Natural killer cell (primary cell): Measurements from ENCODE around the gene CACNA1C. TPM values are rescaled to one million over a fixed set of nuclear protein-coding genes. Genes with fewer than 3 reads are reported as not detected.

ENCODE experiments used
- ATAC-seq, 3 donors: fragments of 150-1000 bp in 2 of 3; fragments of 200-7000 bp in 1 of 3; cut with Tn5 transposase; 1 replicate in 1 of 3; 2 replicates in 2 of 3; pipeline ENCODE4 v1.10.0; 2021; ENCODE audit warnings: mild to moderate bottlenecking in 2 of 3, moderate library complexity in 2 of 3
- DNase-seq, 2 donors: peaks; one replicate each; pipeline versions ENCODE4 v3.0.0 to v3.0.0-alpha.2; 2013 to 2021; ENCODE audit warnings: mixed read lengths in 1 of 2
- H3K27ac ChIP-seq: one replicate; pipeline ENCODE4 v1.5.1; 2013; ENCODE audit warnings: mild to moderate bottlenecking, low read length
- H3K27me3 ChIP-seq: one replicate; pipeline ENCODE4 v1.6.1; 2013; ENCODE audit warnings: low read length; ENCODE audit not compliant: control insufficient read depth, insufficient read depth
- H3K36me3 ChIP-seq: one replicate; pipeline ENCODE4 v1.6.1; 2013; ENCODE audit warnings: low read length; ENCODE audit not compliant: control insufficient read depth, insufficient read depth
- H3K4me1 ChIP-seq: one replicate; pipeline ENCODE4 v1.6.1; 2013; ENCODE audit warnings: low read length; ENCODE audit not compliant: control insufficient read depth, insufficient read depth
- H3K4me3 ChIP-seq: one replicate; pipeline ENCODE4 v1.5.1; 2013; ENCODE audit warnings: low read length
- H3K9me3 ChIP-seq: one replicate; pipeline ENCODE4 v1.6.1; 2013; ENCODE audit warnings: low read length; ENCODE audit not compliant: control insufficient read depth, insufficient read depth
- H3K27ac Mint-ChIP-seq, 2 donors: one replicate each; pipeline ENCODE4 v1.8.0; 2022; ENCODE audit warnings: mild to moderate bottlenecking in 2 of 2, mixed read lengths in 2 of 2, moderate library complexity in 1 of 2
- H3K27me3 Mint-ChIP-seq, 2 donors: one replicate each; pipeline ENCODE4 v1.8.0; 2022; ENCODE audit warnings: low read depth in 2 of 2, mixed read lengths in 2 of 2
- H3K36me3 Mint-ChIP-seq: one replicate; pipeline ENCODE4 v1.8.0; 2022; ENCODE audit warnings: mixed read lengths
- H3K4me1 Mint-ChIP-seq, 2 donors: one replicate each; pipeline ENCODE4 v1.8.0; 2022; ENCODE audit warnings: mixed read lengths in 2 of 2
- H3K4me3 Mint-ChIP-seq: one replicate; pipeline ENCODE4 v1.8.0; 2022; ENCODE audit warnings: mild to moderate bottlenecking, moderate library complexity, mixed read lengths
- H3K9me3 Mint-ChIP-seq, 2 donors: one replicate each; pipeline ENCODE4 v1.8.0; 2022; ENCODE audit warnings: mixed read lengths in 2 of 2
- WGBS: methylation state at CpG from one replicate; pipeline ENCODE4 v1.1.7; 2013; ENCODE audit warnings: missing lambda C conversion rate; ENCODE audit not compliant: insufficient coverage; 5-methylcytosine and 5-hydroxymethylcytosine counted together
- intact Hi-C: fragments of 100-400 bp; cut with micrococcal nuclease; formaldehyde crosslinking; loops from one replicate; pipeline ENCODE4 v1.14.2; 2022
- total RNA-seq, 4 donors: library from RNA; stranded (reverse); fragments of 120-200 nt in 1 of 4; gene quantifications; one replicate each; pipeline versions ENCODE4 v1.2.3 to v1.2.4, GENCODE V29; 2013 to 2022
- TF ChIP-seq, protein P1 (sequence below): fragments of 200-600 bp; IDR thresholded peaks from one replicate; pipeline ENCODE4 v1.8.0; 2022; ENCODE audit warnings: antibody characterized with exemption

The CACNA1C gene
- total RNA-seq, 3 donors from 2014 or later (not counting 1 experiment from before 2014, with no cell fraction given): 0.07 to 0.35 (median 0.08) TPM

DNA sequence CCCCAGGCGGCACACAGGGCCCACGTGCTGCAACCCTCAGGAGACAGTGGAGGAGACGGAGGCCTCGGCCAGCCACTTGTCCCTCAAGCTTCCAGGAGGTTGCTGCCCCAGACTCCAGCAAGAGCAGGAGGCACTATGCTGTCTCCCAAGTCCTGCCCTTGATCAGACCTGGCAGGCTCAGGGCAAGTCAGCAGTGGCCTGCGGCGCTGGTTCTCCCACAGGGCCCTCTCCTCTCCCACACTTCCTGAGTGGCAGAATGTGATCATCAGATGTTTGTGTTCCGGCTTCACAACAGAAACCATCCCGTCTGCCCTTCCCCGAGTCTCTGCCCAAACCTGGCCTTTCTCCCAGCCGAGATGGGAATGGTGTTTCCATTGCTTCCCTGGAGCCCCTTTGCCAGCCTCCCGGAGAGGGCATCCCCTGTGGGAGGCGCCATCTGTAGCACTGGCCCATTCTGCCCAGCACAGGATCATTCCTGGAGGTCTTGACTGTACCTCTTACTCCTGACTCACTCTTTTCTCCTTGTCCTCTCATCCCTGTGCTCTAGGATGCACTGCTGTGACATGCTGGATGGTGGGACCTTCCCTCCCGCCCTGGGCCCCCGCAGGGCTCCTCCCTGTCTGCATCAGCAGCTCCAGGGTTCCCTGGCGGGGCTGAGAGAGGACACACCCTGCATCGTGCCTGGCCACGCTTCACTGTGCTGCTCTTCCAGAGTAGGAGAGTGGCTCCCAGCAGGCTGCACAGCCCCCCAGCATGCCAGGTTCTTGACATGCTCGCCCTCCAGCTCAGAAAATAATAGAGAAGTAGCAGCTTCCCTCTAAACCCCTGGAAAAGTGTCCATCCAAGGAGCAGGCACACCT lies 627.3 kb downstream of the CACNA1C start:
- Mint-ChIP-seq H3K4me3 (no peak overlapping the region), H3K27ac (no peak overlapping the region), H3K27me3 (no peaks in the 10 kb centered on the region), H3K9me3 (peaks cover 2% of the 10 kb centered on the region in 2 donors), H3K36me3 (no peaks in the 10 kb centered on the region), H3K4me1 (peaks cover 10 to 11% of the 10 kb centered on the region in 2 donors)
- TF ChIP-seq, protein P1, sequence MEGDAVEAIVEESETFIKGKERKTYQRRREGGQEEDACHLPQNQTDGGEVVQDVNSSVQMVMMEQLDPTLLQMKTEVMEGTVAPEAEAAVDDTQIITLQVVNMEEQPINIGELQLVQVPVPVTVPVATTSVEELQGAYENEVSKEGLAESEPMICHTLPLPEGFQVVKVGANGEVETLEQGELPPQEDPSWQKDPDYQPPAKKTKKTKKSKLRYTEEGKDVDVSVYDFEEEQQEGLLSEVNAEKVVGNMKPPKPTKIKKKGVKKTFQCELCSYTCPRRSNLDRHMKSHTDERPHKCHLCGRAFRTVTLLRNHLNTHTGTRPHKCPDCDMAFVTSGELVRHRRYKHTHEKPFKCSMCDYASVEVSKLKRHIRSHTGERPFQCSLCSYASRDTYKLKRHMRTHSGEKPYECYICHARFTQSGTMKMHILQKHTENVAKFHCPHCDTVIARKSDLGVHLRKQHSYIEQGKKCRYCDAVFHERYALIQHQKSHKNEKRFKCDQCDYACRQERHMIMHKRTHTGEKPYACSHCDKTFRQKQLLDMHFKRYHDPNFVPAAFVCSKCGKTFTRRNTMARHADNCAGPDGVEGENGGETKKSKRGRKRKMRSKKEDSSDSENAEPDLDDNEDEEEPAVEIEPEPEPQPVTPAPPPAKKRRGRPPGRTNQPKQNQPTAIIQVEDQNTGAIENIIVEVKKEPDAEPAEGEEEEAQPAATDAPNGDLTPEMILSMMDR: no peak
- no peak overlapping the region for H3K27ac ChIP-seq
- WGBS: 92% methylated on average over 18 of the region's 18 CpGs
- no peak for DNase-seq
- H3K4me1 ChIP-seq: no peaks in the 10 kb centered on the region
- H3K27me3 ChIP-seq: no peaks in the 10 kb centered on the region
- no peak for ATAC-seq
- H3K4me3 ChIP-seq: no peak overlapping the region
- H3K9me3 ChIP-seq: no peaks in the 10 kb centered on the region
- H3K36me3 ChIP-seq: no peaks in the 10 kb centered on the region
- intact Hi-C loops: loop anchor here (5.0 kb wide), 1 partner anchor 362 kb away; no protein-coding TSS in a partner anchor

DNA sequence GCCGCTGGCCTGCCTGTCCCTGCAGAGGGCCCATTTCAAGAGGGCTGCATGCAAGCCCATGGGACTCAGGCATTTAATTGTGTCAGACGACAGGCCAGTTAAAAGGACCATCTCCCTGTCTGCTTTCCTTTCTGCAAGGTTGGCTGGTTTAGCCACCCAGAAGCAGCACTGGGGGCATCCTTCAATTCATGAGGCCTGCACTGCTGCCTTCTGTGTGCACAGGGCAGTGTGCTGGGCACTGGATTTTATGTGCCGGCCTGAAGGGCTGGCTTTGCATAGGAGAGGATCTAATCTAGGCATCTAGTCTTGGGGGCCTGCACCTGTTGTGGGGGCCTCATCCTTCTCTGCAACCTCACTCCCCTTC lies 627.9 kb downstream of the CACNA1C start:
- Histone ChIP-seq H3K36me3 (no peaks in the 10 kb centered on the region), H3K27ac (no peak overlapping the region), H3K9me3 (no peaks in the 10 kb centered on the region), H3K4me1 (no peaks in the 10 kb centered on the region), H3K4me3 (no peak overlapping the region), H3K27me3 (no peaks in the 10 kb centered on the region)
- TF ChIP-seq, protein P1: no peak
- ATAC-seq (no peak), DNase-seq (no peak)
- Mint-ChIP-seq H3K36me3 (no peaks in the 10 kb centered on the region), H3K4me1 (peaks cover 10 to 11% of the 10 kb centered on the region in 2 donors), H3K4me3 (no peak overlapping the region), H3K9me3 (peaks cover 2% of the 10 kb centered on the region in 2 donors), H3K27ac (peak overlapping the region in 1 of 2 donors; percentile 48), H3K27me3 (no peaks in the 10 kb centered on the region)
- 94% methylated on average over 3 of the region's 3 CpGs for whole genome bisulfite sequencing
- intact Hi-C loops: loop anchor here (5.0 kb wide), 1 partner anchor 362 kb away; no protein-coding TSS in a partner anchor

- H3K27ac ChIP-seq: no peak overlapping the region
- H3K36me3 Mint-ChIP-seq: no peaks in the 10 kb centered on the region
- no peaks in the 10 kb centered on the region for H3K4me1 ChIP-seq
- H3K4me3 Mint-ChIP-seq: no peak overlapping the region
- intact Hi-C loops: loop anchor here (5.0 kb wide), 1 partner anchor 361 kb away; no protein-coding TSS in a partner anchor
- TF ChIP-seq, protein P1: no peak
- H3K4me1 Mint-ChIP-seq: peaks cover 10 to 11% of the 10 kb centered on the region in 2 donors
- peak overlapping the region in 1 of 2 donors; percentile 48 for H3K27ac Mint-ChIP-seq
- no peak for DNase-seq
- H3K27me3 ChIP-seq: no peaks in the 10 kb centered on the region
- no peaks in the 10 kb centered on the region for H3K27me3 Mint-ChIP-seq
- H3K9me3 ChIP-seq: no peaks in the 10 kb centered on the region
- H3K9me3 Mint-ChIP-seq: peaks cover 2% of the 10 kb centered on the region in 2 donors
- no peak for ATAC-seq
- WGBS: 93% methylated on average over 12 of the region's 12 CpGs
- H3K4me3 ChIP-seq: no peak overlapping the region
- H3K36me3 ChIP-seq: no peaks in the 10 kb centered on the region
These were observed 628.8 kb downstream of the CACNA1C start for GRCh38 chr12:2681450-2682205.
